NCI-H774 (cell line): ENCODE measurements around the gene KCNQ1.
"Not testable (repeated sequence)": the region's sequence is repeated elsewhere in the genome, so short reads cannot be mapped to it uniquely, and the experiment has no call there.

Experiments used
- DNase-seq: peaks from one replicate; lab custom pipeline; 2025; lab: John Stamatoyannopoulos, UW

The KCNQ1 gene

DNA sequence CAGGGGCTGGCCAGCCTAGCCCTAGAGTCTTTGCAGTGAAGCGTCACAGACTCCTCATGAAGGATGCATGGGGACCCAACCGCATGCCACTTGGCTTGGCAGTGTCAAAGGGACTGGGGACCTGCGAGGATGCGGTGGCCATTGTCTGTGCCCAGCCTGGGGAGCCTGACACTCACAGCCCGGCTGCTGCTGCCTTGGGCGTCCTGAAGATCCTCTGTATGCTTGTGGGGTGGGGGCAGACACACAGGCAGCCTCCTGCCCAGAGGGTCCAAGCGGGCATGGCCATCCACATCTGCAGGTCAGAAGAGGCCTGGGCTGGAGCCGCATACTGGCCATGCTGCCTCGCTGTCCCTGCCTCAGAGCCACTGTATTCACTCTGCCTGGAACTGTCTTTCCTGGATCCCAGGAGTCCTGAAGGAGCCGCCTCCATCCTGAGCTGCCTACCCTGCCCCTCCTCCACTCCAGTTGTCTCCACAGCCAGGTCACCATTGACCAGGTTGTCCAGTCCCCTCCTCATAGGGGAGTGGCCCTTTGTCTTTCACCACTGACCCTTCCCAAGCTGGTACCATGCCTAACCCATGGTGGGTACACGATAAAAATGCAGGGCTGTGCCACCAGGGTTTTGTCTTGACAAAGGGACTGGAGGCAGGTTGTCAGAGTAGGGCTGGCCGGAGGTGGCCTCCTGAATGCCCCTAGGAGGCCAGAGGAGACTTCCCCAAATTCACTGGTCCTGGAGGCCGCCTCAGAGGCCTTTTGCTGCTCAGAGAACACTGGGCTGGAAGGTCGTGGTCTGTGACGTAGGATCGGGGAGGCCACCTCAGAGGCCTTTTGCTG is 148.0 kb downstream of the KCNQ1 start:
- no peak for DNase-seq

DNA sequence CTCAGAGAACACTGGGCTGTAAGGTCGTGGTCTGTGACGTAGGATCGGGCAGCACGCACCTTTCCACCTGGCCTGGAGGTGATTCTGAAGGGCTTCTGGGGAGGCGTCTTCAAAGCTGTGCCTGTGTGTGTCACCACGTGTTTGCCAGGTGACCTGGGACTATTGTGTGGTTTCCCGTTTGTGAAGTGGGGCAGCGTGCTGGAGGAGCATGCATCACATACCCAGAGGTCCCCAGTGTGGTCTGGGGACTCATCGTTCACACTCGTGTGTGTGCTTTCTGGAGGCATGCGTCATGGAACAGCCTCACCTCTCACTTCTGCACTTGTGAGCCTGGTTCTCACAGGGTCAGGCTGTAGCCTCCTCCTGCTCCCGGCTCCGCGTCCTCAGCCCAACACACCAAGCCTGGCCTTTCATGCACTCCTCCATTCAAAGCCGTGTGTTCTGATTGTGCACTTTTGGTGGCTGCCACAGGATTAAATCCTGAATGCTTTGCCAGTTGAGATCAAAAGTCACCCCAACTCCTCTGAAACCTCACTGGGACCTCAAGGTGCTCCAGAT is 148.7 kb downstream of the KCNQ1 start:
- no peak for DNase-seq

DNA sequence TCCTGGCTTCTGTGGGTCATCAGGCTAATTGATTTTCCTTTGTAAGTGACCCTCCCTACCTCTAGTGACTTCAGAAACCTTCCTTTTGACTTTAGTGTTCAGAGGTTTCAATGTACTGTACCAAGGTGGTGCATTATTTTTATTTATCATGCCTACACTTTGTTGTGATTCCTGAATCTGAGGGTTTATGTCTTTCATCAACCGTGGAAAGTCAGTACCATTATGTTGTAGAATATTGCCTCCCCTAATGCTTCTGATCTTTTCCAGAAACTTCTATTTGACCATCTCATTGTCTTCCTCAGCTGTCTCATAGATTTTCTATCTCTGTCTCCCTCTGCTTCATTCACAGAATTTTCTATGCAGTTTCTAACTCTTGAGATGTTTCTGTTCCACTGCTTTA is 149.5 kb downstream of the KCNQ1 start:
- no peak for DNase-seq

DNA sequence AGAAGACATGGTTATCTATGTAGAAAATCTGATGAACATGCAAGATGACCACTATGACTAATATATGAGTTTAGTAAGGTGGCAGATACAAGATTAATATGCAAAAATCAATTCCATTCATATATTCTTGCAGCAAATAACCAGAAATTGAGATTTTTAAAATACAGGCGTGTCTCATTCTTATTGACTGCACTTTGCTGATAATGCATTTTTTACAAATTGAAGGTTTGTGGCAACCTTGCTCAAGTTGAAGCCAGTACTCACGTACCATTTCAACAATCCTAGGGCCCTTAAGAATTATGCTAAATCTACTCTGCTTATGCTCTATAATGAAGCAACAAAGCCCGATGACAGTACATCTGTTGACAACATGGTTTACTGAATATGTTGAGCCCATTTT is 150.4 kb downstream of the KCNQ1 start:
- no peak for DNase-seq

DNA sequence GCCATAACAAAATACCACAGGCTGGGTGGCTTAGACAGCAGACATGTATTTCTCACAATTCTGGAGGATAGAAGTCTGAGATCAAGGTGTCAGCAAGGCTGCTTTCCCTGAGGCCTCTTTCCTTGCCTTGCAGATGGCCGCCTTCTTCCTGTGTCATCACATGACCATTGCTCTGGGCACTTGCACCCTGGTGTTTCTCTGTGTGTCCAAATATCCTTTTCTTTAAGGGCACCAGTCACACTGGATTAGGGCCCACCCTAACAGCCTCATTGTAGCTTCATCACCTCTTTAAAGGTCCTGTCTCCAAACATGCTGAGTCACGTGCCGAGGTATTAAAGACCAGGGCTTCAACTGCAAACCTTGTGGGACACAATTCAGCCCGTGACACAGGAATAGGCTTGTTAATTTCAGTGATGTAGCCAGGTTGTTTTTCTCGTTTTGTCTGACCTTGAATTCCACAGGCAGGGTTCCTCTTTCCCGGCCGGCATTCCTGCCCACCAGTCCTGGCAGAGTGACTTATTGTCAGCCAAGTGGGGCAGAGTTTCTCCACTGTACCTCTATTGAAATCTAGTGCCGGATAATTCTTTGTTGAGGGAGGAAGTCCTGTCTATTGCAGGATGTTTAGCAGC is 154.9 kb downstream of the KCNQ1 start:
- DNase-seq, result no peak

DNA sequence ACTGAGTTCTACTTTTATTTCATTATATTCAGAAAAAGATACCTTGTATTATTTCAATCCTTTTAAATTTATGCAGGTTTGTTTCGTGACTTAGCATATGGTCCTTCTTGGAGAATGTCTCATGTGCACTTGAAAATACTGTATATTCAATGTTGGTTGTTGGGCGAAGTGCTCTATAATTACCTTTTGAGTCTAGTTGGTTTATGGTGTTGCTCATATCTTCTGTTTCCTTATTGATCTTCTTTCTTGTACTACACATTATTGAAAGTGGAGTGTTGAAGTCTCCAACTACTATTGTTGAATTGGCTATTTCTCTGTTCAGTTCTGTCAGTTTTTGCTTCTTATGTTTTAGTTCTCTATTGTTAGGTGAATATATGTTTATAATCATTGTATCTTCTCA is 164.5 kb downstream of the KCNQ1 start:
- no peak for DNase-seq

DNA sequence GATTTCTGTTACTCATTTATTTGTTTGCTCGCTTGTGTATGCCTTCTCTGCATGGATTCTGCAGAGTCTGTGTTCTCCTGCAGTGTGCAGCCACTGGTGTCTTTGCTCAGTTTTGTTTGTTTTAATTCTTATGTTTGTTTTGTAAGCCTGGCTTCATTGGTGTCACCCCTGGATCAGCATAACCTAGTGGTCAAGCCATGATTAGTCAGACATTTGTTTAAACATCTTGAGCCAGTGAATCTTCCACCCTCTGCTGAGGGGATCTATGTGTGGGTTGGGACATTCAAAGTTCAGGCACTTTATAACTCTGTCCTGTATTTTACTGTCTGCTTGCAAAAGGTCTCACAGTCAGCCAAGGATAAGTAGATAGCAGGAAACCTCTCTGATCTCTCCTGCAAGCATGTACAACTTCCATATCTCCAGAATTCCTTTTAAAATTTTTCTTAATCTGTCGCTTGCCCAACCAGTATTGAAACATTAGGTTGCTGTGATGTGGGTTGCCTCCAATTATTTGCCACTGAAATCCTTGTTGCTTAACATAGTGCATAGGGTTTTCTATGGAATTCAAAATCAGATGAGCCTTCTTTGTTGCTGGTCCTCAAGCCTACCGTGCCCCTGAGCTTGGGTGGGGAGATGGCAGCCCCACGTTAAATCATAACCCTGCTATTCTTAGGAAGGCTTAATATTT is 168.2 kb downstream of the KCNQ1 start:
- DNase-seq, result no peak

DNA sequence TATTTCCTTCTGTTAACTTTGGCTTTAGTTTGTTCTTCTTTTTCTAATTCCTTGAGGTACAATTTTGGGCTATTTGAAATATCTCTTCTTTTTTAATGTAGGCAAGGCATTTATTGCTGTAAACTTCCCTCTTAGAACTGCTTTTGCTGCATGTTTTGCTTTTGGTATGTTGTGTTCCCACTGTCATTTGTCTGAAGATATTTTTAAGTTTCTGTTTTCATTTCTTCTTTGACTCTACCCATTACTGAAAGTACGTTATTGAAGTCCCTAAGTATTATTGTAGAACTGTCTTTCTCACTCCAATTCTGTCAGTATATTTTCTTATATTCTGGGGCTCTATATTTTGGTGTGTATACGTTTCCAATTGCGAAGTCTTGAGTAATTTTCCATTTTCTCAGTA is 177.1 kb downstream of the KCNQ1 start:
- no peak for DNase-seq

DNA sequence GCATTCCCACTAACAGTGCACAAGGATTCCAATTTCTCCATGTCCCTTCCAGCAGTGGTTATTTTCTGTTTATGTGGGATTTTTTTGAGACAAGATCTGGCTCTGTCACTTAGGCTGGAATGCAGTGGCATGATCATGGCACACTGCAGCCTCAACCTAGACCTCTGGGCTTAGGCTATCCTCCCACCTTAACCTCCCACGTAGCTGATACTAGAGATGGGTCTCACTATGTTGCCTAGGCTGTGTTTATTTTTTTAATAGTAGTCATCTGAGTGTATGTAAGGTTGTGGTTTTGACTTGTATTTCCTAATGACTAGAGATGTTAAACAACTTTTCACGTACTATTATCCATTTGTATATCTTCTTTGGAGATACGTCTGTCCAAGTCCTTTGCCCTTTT is 180.4 kb downstream of the KCNQ1 start:
- DNase-seq, result no peak

DNA sequence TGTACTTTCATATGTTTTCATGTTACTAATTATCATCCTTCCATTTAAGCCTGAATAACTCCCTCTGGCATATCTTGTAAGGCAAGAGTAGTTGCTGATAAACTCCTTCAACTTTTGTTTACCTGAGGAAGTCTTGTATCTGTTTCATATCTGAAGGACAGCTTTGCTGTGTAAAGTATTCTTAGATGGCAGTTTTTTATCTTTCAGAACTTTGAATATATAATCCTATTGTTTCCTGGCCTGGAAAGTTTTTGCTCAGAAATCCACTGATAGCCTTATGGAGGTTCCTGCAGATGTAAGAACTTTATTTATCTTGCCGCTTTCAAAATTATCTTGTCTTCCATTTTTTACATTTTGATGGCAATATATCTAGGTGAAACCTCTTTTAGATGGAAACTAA is 185.9 kb downstream of the KCNQ1 start:
- DNase-seq, result no peak

DNA sequence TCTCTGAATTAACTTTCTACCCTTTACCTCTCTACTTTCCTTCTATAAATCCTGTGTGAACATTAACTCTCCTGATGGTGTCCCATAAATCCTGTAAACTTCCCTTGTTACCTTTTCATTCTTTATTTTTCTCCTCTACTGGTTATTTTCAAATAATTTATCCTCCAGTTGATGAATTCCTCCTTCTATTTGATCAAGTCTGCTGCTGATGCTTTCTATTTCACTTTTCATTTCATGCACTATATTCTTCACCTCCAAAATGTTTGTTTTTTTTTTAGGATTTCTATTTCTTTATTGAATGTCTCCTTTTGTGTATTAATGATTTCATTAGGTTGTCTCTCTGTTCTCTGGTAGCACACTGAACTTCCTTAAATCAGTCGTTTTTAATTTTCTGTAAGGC is 186.4 kb downstream of the KCNQ1 start:
- DNase-seq, result no peak

DNA sequence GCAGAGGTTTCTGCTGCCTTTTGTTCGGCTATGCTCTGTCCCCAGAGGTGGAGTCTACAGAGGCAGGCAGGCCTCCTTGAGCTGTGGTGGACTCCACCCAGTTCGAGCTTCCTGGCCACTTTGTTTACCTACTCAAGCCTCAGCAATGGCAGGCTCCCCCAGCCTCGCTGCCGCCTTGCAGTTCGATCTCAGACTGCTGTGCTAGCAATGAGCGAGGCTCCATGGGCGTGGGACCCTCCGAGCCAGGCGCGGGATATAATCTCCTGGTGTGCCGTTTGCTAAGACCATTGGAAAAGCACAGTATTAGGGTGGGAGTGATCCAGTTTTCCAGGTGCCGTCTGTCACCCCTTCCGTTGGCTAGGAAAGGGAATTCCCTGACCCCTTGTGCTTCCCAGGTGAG is 195.0 kb downstream of the KCNQ1 start:
- DNase-seq, result not testable (repeated sequence)

DNA sequence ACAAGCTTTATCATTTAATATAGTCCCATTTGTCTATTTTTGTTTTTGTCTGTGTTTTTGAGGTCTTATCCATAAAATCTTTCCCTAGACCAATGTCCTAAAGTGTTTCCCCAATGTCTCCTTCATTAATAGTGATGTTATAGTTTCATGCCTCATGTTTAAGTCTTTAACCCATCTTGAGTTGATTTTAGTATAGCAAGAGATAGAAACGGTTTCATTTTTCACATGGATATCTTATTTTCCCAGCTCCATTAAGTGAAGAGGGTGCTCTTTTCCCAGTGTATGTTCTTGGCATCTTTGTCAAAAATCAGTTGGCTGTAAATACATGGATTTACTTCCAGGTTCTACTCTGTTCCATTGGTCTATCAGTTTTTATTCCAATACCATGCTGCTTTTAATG is 196.8 kb downstream of the KCNQ1 start:
- DNase-seq, result no peak

DNA sequence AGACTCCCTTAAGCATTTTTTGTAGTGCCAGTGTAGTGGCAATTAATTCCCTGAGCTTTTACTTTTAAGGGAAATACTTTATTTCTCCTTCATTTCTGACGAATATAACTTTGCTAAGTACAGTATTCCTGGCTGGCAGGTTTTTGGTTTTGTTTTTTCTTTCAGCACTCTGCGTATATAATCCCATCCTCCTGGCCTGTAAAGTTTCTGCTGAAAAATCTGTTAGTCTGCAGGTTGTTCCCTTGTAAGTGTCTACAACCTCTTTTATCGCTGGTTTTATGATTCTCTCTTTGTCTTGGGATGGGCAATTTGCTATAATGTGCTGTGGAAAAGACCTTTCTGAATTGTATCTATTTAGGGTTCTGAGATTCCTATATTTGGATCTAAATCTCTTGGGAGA is 198.9 kb downstream of the KCNQ1 start:
- DNase-seq, result no peak

DNA sequence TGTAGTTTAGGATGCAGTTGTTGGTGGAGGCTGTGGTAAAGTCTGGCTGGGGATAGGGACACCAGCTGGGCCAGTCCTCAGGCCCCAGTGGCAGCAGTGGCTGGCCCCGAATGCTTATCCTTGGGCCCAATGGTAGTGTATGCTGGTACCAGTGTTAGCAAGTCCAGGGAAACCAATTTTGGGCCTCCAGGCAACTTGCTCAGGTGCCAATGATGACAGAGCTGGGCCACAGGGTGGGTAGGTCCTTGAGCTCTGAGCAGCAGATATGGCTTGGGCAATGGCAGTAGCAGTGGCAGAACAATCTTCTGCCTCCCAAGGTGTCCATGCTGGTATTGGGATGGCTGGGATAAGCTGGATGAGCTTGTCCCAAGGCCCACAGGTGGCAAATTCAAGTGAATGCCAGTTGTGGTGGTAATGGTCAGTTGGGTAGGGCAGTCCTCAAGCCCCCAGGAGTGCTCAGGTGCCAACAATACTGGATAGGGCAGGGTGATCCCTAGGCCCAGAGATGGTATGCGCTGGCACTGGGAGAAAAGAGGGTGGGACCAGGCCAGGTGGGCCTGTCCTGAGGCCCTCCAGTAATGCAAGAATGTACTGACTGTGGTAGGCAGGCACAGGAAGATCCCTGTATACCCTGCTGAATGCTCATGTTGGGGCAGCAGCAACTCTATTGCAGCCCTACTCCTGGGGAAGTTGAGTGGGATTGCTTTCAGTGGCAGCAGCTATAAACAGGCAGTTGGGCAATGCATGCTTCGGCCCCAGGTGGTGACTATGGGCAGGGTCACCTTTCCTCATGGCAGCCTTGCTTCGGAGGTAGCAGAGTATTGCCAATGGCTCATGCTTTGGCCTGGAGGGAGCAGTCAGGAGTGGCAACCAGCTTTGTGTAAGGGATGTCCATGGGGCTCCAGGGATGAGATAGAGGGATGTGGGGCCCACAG is 200.3 kb downstream of the KCNQ1 start:
- no peak for DNase-seq

DNA sequence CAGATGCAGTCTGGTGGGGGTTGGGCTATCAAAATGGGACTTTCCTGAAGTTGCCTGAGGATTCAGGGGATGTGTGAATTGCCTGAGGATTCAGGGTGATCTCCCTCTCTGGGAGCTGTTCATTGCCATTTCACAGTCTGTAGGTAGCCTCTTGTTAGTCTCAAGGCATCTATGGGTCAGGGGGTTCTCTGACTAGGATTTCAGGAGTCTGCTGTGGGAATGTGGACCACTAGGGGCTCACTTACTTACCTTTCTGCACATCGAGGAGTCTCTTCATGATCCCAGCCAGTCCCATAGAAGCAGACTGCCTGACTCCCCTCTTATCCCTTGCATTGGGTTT is 200.9 kb downstream of the KCNQ1 start:
- DNase-seq, result no peak

DNA sequence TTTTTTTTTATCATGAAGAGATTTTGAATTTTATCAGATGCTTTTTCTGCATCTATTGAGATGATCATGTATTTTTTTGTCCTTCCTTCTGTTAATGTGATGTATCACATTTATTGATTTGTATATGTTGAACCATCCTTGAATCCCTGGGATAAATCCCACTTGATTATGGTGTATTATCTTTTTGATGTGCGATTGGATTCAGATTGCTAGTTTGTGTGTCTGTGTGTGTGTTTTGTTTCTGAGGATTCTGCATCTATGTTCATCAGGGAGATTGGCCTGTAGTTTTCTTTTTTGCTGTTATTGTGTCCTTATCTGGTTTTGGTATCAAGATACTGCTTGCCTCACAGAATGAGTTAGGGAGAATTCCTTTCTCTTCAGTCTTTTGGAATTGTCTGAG is 202.4 kb downstream of the KCNQ1 start:
- DNase-seq, result no peak

DNA sequence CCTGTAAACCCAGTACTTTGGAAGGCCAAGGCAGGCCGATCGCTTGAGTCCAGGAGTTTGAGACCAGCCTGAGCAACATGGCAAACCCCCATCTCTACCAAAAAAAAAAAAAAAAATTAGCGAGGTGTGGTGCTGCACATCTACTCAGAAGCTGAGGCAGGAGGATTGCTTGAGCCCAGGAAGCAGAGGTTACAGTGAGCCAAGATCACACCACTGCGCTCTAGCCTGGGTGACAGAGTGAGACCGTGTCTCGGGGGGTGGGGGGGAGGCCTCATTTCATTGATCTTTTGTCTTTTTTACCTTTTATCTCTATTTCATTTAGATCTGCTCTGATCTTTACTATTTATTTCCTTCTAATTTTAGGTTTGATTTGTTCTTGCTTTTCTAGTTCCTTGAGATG is 203.1 kb downstream of the KCNQ1 start:
- no peak for DNase-seq

DNA sequence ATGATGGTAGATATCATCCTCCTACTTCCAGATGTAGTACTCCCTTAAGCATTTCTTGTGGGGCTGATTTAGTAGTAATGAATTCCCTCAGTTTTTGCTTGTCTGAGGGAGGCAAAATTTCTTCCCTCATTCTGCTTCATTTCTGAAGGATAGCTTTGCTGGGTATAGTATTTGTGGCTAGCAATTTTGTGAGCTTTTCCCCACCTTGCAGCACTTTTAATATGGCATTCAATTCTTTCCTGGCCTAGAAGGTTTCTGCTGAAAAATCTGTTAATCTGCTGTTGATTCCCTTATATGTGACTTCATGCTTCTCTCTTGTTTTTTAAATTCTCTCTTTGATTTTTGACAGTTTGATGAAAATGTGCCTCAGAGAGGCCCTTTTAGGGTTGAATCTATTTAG is 204.6 kb downstream of the KCNQ1 start:
- no peak for DNase-seq

DNA sequence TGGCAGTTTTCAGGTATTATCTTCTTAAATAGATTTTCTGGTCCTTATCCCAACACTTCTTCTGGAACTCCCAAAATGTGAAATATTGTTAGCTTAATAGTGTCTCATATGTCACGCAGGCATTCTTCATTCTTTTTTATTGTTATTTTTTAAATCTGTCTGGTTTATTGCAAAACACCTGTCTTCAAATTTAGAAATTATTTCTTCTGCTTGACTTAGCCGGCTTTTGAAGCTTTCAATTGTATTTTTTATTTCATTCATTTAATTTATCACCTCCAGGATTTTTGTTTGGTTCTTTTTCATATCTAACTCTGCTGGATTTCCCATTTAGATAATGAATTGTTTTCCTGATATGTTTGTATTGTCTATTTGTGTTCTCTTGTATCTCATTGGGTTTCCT is 205.0 kb downstream of the KCNQ1 start:
- no peak for DNase-seq

DNA sequence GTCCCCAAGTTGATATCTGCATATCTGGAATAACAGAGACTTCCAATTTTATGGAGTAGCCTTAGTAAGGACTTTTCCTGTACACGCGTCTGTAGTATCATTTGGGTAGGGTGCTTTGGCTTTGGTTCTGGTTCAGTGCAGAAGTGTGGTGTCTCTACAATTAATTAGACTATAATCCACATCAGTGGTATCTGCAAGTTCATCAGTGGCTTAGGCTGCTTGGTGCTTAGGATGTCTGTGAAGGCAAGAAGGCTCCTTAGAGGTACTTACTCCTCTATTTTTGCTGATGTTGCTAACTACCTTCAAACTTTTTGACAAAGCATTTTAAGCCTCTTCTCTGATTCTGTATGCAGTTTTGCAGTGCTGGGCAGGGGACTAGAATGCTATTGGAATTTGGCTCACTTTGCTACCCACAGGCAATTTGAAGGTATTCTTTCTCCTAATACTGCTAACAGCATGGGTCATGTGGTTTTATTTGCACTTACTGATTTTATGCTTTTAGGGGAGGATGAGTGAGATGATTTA is 205.6 kb downstream of the KCNQ1 start:
- no peak for DNase-seq
